Endothelial cell of umbilical vein (primary cell): ENCODE results near the gene ESRRA. TPM values are rescaled to one million over a fixed set of nuclear protein-coding genes. Genes with fewer than 3 reads are reported as not detected.

Experiments
- BruUV-seq: library from RNA; stranded (reverse); fragments of 400-500 nt; replicated peaks from 2 replicates; lab custom pipeline; 2021; lab: Mats Ljungman, UMichigan
- CTCF ChIA-PET: fragments of 300-600, 350-600 bp; sonication (Branson Sonifier 250); formaldehyde crosslinking; loops from one replicate; lab custom pipeline; 2021; ENCODE audit warnings: antibody characterized with exemption, inconsistent platforms; lab: Charles Lee
- POLR2A ChIA-PET: fragments of 300-600, 350-600 bp; sonication (Branson Sonifier 250); formaldehyde crosslinking; loops from one replicate; lab custom pipeline; 2021; ENCODE audit warnings: antibody characterized with exemption, inconsistent platforms; lab: Charles Lee
- DNase-seq: peaks from one replicate; pipeline ENCODE4 v3.0.0-alpha.2; 2011; ENCODE audit warnings: low read depth, low spot score
- FAIRE-seq: peaks from 2 replicates; lab custom pipeline; 2011; peaks lifted over from hg19 to GRCh38; lab: Jason Lieb, UNC
- H2AFZ ChIP-seq: 2 replicates; pipeline ENCODE4 v1.6.0; 2012; ENCODE audit warnings: low read depth, low read length, control low read depth, inconsistent platforms
- H3K27ac ChIP-seq: 2 replicates; pipeline ENCODE4 v1.5.1; 2011; ENCODE audit warnings: low read depth, mild to moderate bottlenecking, control low read depth, low read length, moderate library complexity; ENCODE audit not compliant: insufficient read depth
- H3K27me3 ChIP-seq, 2 experiments: 2 replicates each; pipeline versions ENCODE4 v1.6.0 to v1.6.1; 2011; ENCODE audit warnings: low read length in 2 of 2, mixed read lengths in 1 of 2; ENCODE audit not compliant: control insufficient read depth in 2 of 2, insufficient read depth in 2 of 2
- H3K36me3 ChIP-seq, 2 experiments: 2 replicates in 1 of 2; 3 replicates in 1 of 2; pipeline ENCODE4 v1.5.1; 2011; ENCODE audit warnings: low read length in 2 of 2, mild to moderate bottlenecking in 1 of 2, moderate library complexity in 1 of 2; ENCODE audit not compliant: control insufficient read depth in 2 of 2, insufficient read depth in 2 of 2; ENCODE audit errors: extremely low read depth in 1 of 2
- H3K4me1 ChIP-seq: 3 replicates; pipeline ENCODE4 v1.5.1; 2011; ENCODE audit warnings: mild to moderate bottlenecking, low read length; ENCODE audit not compliant: control insufficient read depth, insufficient read depth; ENCODE audit errors: extremely low read depth
- H3K4me2 ChIP-seq: 2 replicates; pipeline ENCODE4 v1.6.1; 2011; ENCODE audit warnings: low read length, control low read depth, mixed read lengths; ENCODE audit not compliant: insufficient read depth
- H3K4me3 ChIP-seq, 3 experiments: fragments of 200-600 bp in 1 of 3; sonication (generic), shearing (Covaris generic) in 1 of 3; replicated peaks in 1 of 3; 2 replicates each; pipeline ENCODE4 v1.5.1; 2011 to 2016; ENCODE audit warnings: control low read depth in 3 of 3, low read length in 3 of 3, mild to moderate bottlenecking in 2 of 3, inconsistent platforms in 1 of 3, low read depth in 1 of 3, moderate library complexity in 1 of 3; ENCODE audit not compliant: insufficient read depth in 1 of 3
- H3K79me2 ChIP-seq: 2 replicates; pipeline ENCODE4 v1.6.0; 2012; ENCODE audit warnings: low read length, inconsistent platforms; ENCODE audit not compliant: control insufficient read depth, insufficient read depth
- H3K9ac ChIP-seq: replicated peaks from 2 replicates; pipeline ENCODE3; 2011; ENCODE audit warnings: low read length, control low read depth; ENCODE audit not compliant: insufficient read depth; ENCODE audit errors: extremely low read depth
- H3K9me1 ChIP-seq: replicated peaks from 3 replicates; pipeline ENCODE4 v1.6.0; 2011; ENCODE audit warnings: mild to moderate bottlenecking, low read length; ENCODE audit not compliant: control insufficient read depth, insufficient read depth; ENCODE audit errors: extremely low read depth
- H3K9me3 ChIP-seq: replicated peaks from 2 replicates; pipeline ENCODE4 v1.5.1; 2012; ENCODE audit warnings: low read length, inconsistent platforms; ENCODE audit not compliant: control insufficient read depth, insufficient read depth
- H4K20me1 ChIP-seq: replicated peaks from 2 replicates; pipeline ENCODE3; 2011; ENCODE audit warnings: mild to moderate bottlenecking, low read length; ENCODE audit not compliant: control insufficient read depth, insufficient read depth; ENCODE audit errors: extremely low read depth
- EZH2 ChIP-seq: IDR thresholded peaks from 2 replicates; pipeline ENCODE4 v1.6.1; 2012; ENCODE audit warnings: borderline replicate concordance, low read depth, mild to moderate bottlenecking, moderate library complexity, low read length, inconsistent platforms; ENCODE audit not compliant: severe bottlenecking
- FOS ChIP-seq: IDR thresholded peaks from 2 replicates; pipeline ENCODE4 v1.6.1; 2011; ENCODE audit warnings: mild to moderate bottlenecking, low read length, moderate library complexity, borderline replicate concordance; ENCODE audit not compliant: insufficient read depth
- GATA2 ChIP-seq: IDR thresholded peaks from 2 replicates; pipeline ENCODE4 v1.7.0; 2011; ENCODE audit warnings: low read depth, mild to moderate bottlenecking, moderate library complexity, mixed read lengths, low read length; ENCODE audit not compliant: insufficient read length, insufficient read depth
- JUN ChIP-seq: IDR thresholded peaks from 2 replicates; pipeline ENCODE4 v1.6.1; 2011; ENCODE audit warnings: borderline replicate concordance, low read depth; ENCODE audit not compliant: insufficient read length, insufficient read depth
- MYC ChIP-seq: IDR thresholded peaks from one replicate; pipeline ENCODE4 v1.6.1; 2011; ENCODE audit warnings: mild to moderate bottlenecking, low read depth, low read length
- POLR2A ChIP-seq: IDR thresholded peaks from 2 replicates; pipeline ENCODE4 v1.6.1; 2012; ENCODE audit warnings: low read depth, mild to moderate bottlenecking, control low read depth, low read length
- POLR2AphosphoS5 ChIP-seq: IDR thresholded peaks from 2 replicates; pipeline ENCODE4 v1.6.1; 2012; ENCODE audit warnings: low read depth, mild to moderate bottlenecking, control low read depth, low read length, moderate library complexity; ENCODE audit not compliant: insufficient read depth
- dilution Hi-C: fragments of 300-500 bp; cut with MboI; formaldehyde crosslinking; loops from one replicate; pipeline ENCODE4 v1.15.0; 2019; ENCODE audit warnings: low sequenced_read_pairs; ENCODE audit not compliant: extremely low pct_ligation_motif_present
- intact Hi-C: fragments of 100-400 bp; cut with micrococcal nuclease; formaldehyde crosslinking; loops from one replicate; pipeline ENCODE4 v1.10.0; 2022
- microRNA-seq: library from miRNA; unstranded; fragments of <30 nt; microRNA quantifications from one replicate; pipeline ENCODE4 v1.2.0, GENCODE V29; 2021; ENCODE audit warnings: borderline number of aligned reads, borderline replicate concordance
- polyA plus RNA-seq, 4 experiments: library from polyadenylated mRNA; depleted of rRNA in 3 of 4; stranded (reverse) in 3 of 4; unstranded in 1 of 4; fragments of >200 nt; gene quantifications; 2 replicates each; pipeline versions ENCODE4 v1.2.1 to v1.2.3, GENCODE V29; 2011 to 2012; ENCODE audit warnings: missing spikeins in 1 of 4
- small RNA-seq: library from RNA; depleted of rRNA; stranded (forward); fragments of <200 nt; gene quantifications from one replicate; pipeline ENCODE3, GENCODE V24; 2012; ENCODE audit warnings: low replicate concordance, low read depth; ENCODE audit not compliant: insufficient read depth, insufficient read length
- total RNA-seq: library from RNA; stranded (reverse); gene quantifications from 2 replicates; pipeline ENCODE4 v1.2.3, GENCODE V29; 2021
- TF ChIP-seq, protein P1 (sequence below): IDR thresholded peaks from 2 replicates; pipeline ENCODE4 v1.6.1; 2011; ENCODE audit not compliant: insufficient read depth, insufficient read length
- TF ChIP-seq, protein P2 (sequence below), 2 donors: IDR thresholded peaks; 1 replicate in 1 of 2; 2 replicates in 1 of 2; pipeline ENCODE4 v1.5.1; 2011; ENCODE audit warnings: low read length in 2 of 2, mild to moderate bottlenecking in 2 of 2, moderate library complexity in 2 of 2, control low read depth in 1 of 2, inconsistent platforms in 1 of 2, low read depth in 1 of 2; ENCODE audit not compliant: insufficient read depth in 1 of 2; ENCODE audit errors: extremely low read depth in 1 of 2

Gene ESRRA
- total and polyA plus RNA-seq, 2 donors (not counting 3 experiments of a cell fraction or from before 2014, with no cell fraction given), result 17.2 to 37.4 TPM

- intact Hi-C loops, result no loop called here
- TF ChIP-seq EZH2 (no peak), JUN (no peak), FOS (no peak), MYC (no peak), POLR2A (no peak), POLR2AphosphoS5 (no peak), GATA2 (no peak)
- TF ChIP-seq, protein P1, sequence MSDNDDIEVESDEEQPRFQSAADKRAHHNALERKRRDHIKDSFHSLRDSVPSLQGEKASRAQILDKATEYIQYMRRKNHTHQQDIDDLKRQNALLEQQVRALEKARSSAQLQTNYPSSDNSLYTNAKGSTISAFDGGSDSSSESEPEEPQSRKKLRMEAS, result no peak
- TF ChIP-seq, protein P2, sequence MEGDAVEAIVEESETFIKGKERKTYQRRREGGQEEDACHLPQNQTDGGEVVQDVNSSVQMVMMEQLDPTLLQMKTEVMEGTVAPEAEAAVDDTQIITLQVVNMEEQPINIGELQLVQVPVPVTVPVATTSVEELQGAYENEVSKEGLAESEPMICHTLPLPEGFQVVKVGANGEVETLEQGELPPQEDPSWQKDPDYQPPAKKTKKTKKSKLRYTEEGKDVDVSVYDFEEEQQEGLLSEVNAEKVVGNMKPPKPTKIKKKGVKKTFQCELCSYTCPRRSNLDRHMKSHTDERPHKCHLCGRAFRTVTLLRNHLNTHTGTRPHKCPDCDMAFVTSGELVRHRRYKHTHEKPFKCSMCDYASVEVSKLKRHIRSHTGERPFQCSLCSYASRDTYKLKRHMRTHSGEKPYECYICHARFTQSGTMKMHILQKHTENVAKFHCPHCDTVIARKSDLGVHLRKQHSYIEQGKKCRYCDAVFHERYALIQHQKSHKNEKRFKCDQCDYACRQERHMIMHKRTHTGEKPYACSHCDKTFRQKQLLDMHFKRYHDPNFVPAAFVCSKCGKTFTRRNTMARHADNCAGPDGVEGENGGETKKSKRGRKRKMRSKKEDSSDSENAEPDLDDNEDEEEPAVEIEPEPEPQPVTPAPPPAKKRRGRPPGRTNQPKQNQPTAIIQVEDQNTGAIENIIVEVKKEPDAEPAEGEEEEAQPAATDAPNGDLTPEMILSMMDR (IDR thresholded peaks at IDR 0.05; ENCODE audit: extremely low read depth in 1 of 2, insufficient read depth in 1 of 2, low read depth in 1 of 2, low read length in 2 of 2), result no peak
- Histone ChIP-seq H3K9me1 (no peaks in the 10 kb centered on the region), H3K36me3 (peaks cover 5 to 29% of the 10 kb centered on the region in 2 experiments), H3K4me2 (no peak overlapping the region), H3K4me1 (no peaks in the 10 kb centered on the region), H2AFZ (no peak overlapping the region), H4K20me1 (no peaks in the 10 kb centered on the region), H3K4me3 (no peak overlapping the region), H3K27ac (no peak overlapping the region), H3K27me3 (no peaks in the 10 kb centered on the region), H3K79me2 (peaks cover 4% of the 10 kb centered on the region), H3K9me3 (no peaks in the 10 kb centered on the region), H3K9ac (no peak overlapping the region)
- ChIA-PET CTCF (interaction anchor here (1.0 to 3.2 kb wide), 2 partner anchors 9 to 84 kb away, joined by 3 to 19 read pairs; no protein-coding TSS in a partner anchor), POLR2A (no interaction called here)
- dilution Hi-C loops, result no loop called here
- DNase-seq (no peak), FAIRE-seq (no peak)
- no TSS peak for BruUV-seq
These were observed 59.6 kb downstream of the ESRRA start for GRCh38 chr11:64364911-64365310.

Small RNA genes lying within 50 kb of the gene (microRNA-seq; reads per million reads assigned to microRNA genes)
- not detected for gene MIR7155

Small RNA genes lying within 50 kb of the gene (small RNA-seq; reads per million reads assigned to genes)
- gene MIR7155, result not detected
- not detected for gene RF00019

Other genes starting within 250 kb of the ESRRA start
- 16.2 and 16.6 TPM in 2 replicates for gene MACROD1, start 139.4 kb upstream of the ESRRA start, total RNA-seq
- gene MACROD1, start 139.4 kb upstream of the ESRRA start, polyA plus RNA-seq, result 11.0 and 16.9 TPM in 2 replicates
- 223 and 226 TPM in 2 replicates for gene STIP1, start 119.4 kb upstream of the ESRRA start, total RNA-seq
- gene STIP1, start 119.4 kb upstream of the ESRRA start, polyA plus RNA-seq, result 91.9 and 117 TPM in 2 replicates
- gene FERMT3, start 98.8 kb upstream of the ESRRA start, total RNA-seq, result 63.4 and 64.4 TPM in 2 replicates
- 100 and 111 TPM in 2 replicates for gene FERMT3, start 98.8 kb upstream of the ESRRA start, polyA plus RNA-seq
- 26.2 and 28.0 TPM in 2 replicates for gene TRPT1, start 79.3 kb upstream of the ESRRA start, total RNA-seq
- 56.6 and 69.5 TPM in 2 replicates for gene TRPT1, start 79.3 kb upstream of the ESRRA start, polyA plus RNA-seq
- gene NUDT22, start 79.2 kb upstream of the ESRRA start, total RNA-seq, result 37.1 and 37.8 TPM in 2 replicates
- 54.8 and 71.9 TPM in 2 replicates for gene NUDT22, start 79.2 kb upstream of the ESRRA start, polyA plus RNA-seq
- gene DNAJC4, start 75.0 kb upstream of the ESRRA start, total RNA-seq, result 23.5 and 24.4 TPM in 2 replicates
- 41.2 and 64.6 TPM in 2 replicates for gene DNAJC4, start 75.0 kb upstream of the ESRRA start, polyA plus RNA-seq
- gene VEGFB, start 70.9 kb upstream of the ESRRA start, total RNA-seq, result 89.6 and 98.1 TPM in 2 replicates
- 18.3 and 19.3 TPM in 2 replicates for gene VEGFB, start 70.9 kb upstream of the ESRRA start, polyA plus RNA-seq
- 48.4 and 48.5 TPM in 2 replicates for gene FKBP2, start 64.4 kb upstream of the ESRRA start, total RNA-seq
- 63.1 and 74.4 TPM in 2 replicates for gene FKBP2, start 64.4 kb upstream of the ESRRA start, polyA plus RNA-seq
- 431 TPM in 2 replicates for gene PPP1R14B, start 58.6 kb upstream of the ESRRA start, total RNA-seq
- gene PPP1R14B, start 58.6 kb upstream of the ESRRA start, polyA plus RNA-seq, result 308 and 320 TPM in 2 replicates
- gene PLCB3, start 54.0 kb upstream of the ESRRA start, total RNA-seq, result 60.4 and 61.1 TPM in 2 replicates
- gene PLCB3, start 54.0 kb upstream of the ESRRA start, polyA plus RNA-seq, result 32.3 and 33.3 TPM in 2 replicates
- 61.6 and 65.3 TPM in 2 replicates for gene BAD, start 20.9 kb upstream of the ESRRA start, total RNA-seq
- 88.0 and 100 TPM in 2 replicates for gene BAD, start 20.9 kb upstream of the ESRRA start, polyA plus RNA-seq
- 42.5 and 46.0 TPM in 2 replicates for gene GPR137, start 19.7 kb upstream of the ESRRA start, total RNA-seq
- gene GPR137, start 19.7 kb upstream of the ESRRA start, polyA plus RNA-seq, result 40.9 and 56.8 TPM in 2 replicates
- gene KCNK4, start 14.2 kb upstream of the ESRRA start, total RNA-seq, result 0.44 TPM in 1 of 2 replicates, not detected in the other
- gene KCNK4, start 14.2 kb upstream of the ESRRA start, polyA plus RNA-seq, result 0.06 and 0.19 TPM in 2 replicates
- gene CATSPERZ, start 5.2 kb upstream of the ESRRA start, total RNA-seq, result not detected in 2 replicates
- gene CATSPERZ, start 5.2 kb upstream of the ESRRA start, polyA plus RNA-seq, result 0.11 and 0.67 TPM in 2 replicates
- 187 and 195 TPM in 2 replicates for gene TRMT112, start 12.0 kb downstream of the ESRRA start, total RNA-seq
- 396 and 575 TPM in 2 replicates for gene TRMT112, start 12.0 kb downstream of the ESRRA start, polyA plus RNA-seq
- gene PRDX5, start 12.6 kb downstream of the ESRRA start, total RNA-seq, result 199 and 202 TPM in 2 replicates
- gene PRDX5, start 12.6 kb downstream of the ESRRA start, polyA plus RNA-seq, result 647 and 709 TPM in 2 replicates
- gene CCDC88B, start 34.7 kb downstream of the ESRRA start, total RNA-seq, result 1.8 TPM in 2 replicates
- 2.7 and 3.7 TPM in 2 replicates for gene CCDC88B, start 34.7 kb downstream of the ESRRA start, polyA plus RNA-seq
- 41.8 and 44.1 TPM in 2 replicates for gene RPS6KA4, start 53.6 kb downstream of the ESRRA start, total RNA-seq
- gene RPS6KA4, start 53.6 kb downstream of the ESRRA start, polyA plus RNA-seq, result 26.5 and 29.2 TPM in 2 replicates